Chondrocyte (in vitro differentiated cells): ENCODE data around the gene PRODH2. TPM values are rescaled to one million over a fixed set of nuclear protein-coding genes. Genes with fewer than 3 reads are reported as not detected.

ENCODE experiments used
- DNase-seq: peaks from one replicate; pipeline ENCODE4 v3.0.0; 2021; ENCODE audit warnings: mixed read lengths, low spot score
- H3K27ac Mint-ChIP-seq: one replicate; pipeline ENCODE4 v1.8.0; 2021; ENCODE audit warnings: mild to moderate bottlenecking, moderate library complexity, mixed read lengths; ENCODE audit not compliant: unreplicated experiment
- H3K27me3 Mint-ChIP-seq: 2 replicates; pipeline ENCODE4 v1.8.0; 2021; ENCODE audit warnings: low read depth, mixed read lengths
- H3K36me3 Mint-ChIP-seq: 2 replicates; pipeline ENCODE4 v1.8.0; 2021; ENCODE audit warnings: low read depth, mixed read lengths
- H3K4me1 Mint-ChIP-seq: 2 replicates; pipeline ENCODE4 v1.8.0; 2021; ENCODE audit warnings: low read depth, mild to moderate bottlenecking, mixed read lengths
- H3K4me3 Mint-ChIP-seq: one replicate; pipeline ENCODE4 v1.8.0; 2021; ENCODE audit warnings: mild to moderate bottlenecking, moderate library complexity, mixed read lengths; ENCODE audit not compliant: unreplicated experiment
- H3K9me3 Mint-ChIP-seq: 2 replicates; pipeline ENCODE4 v1.8.0; 2021; ENCODE audit warnings: low read depth, mixed read lengths
- CTCF ChIP-seq: fragments of 200-600 bp; sonication (generic); IDR thresholded peaks from 2 replicates; pipeline ENCODE4 v1.5.0; 2021; ENCODE audit warnings: antibody characterized with exemption, mild to moderate bottlenecking, moderate library complexity
- long read RNA-seq: library from polyadenylated mRNA; stranded (forward); transcript quantifications from one replicate; pipeline ENCODE4 v2.0.0, GENCODE V29; 2021
- total RNA-seq: library from RNA; stranded (reverse); gene quantifications from 3 replicates; pipeline ENCODE4 v1.2.1, GENCODE V29; 2021

Gene PRODH2
- total RNA-seq = not detected in 3 replicates
- long read RNA-seq = 0 reads

GRCh38 chr19:35812220-35813042 lies at the start of gene PRODH2:
TSS of gene PRODH2 (minus strand) at chr19:35812845. CDS start at chr19:35812805, 40 bp downstream.
- Mint-ChIP-seq H3K27me3 (peaks cover 32% of the 10 kb centered on the region), H3K4me3 (no peak within 1 kb of the TSS), H3K4me1 (no peaks in the 10 kb centered on the region), H3K27ac (no peak within 1 kb of the TSS), H3K36me3 (no peaks in the 10 kb centered on the region), H3K9me3 (no peaks in the 10 kb centered on the region)
- DNase-seq = no peak
- no peak for TF ChIP-seq CTCF

GRCh38 chr19:35861640-35862160 lies 49.1 kb upstream of the PRODH2 start:
- no peak overlapping the region for H3K4me3 Mint-ChIP-seq
- no peak overlapping the region for H3K27ac Mint-ChIP-seq
- no peak for DNase-seq
- TF ChIP-seq CTCF = no peak
- no peaks in the 10 kb centered on the region for H3K9me3 Mint-ChIP-seq
- H3K4me1 Mint-ChIP-seq = peaks cover 9% of the 10 kb centered on the region
- no peaks in the 10 kb centered on the region for H3K36me3 Mint-ChIP-seq
- peaks cover 65% of the 10 kb centered on the region for H3K27me3 Mint-ChIP-seq

- no peaks in the 10 kb centered on the region for H3K36me3 Mint-ChIP-seq
- H3K9me3 Mint-ChIP-seq = no peaks in the 10 kb centered on the region
- peaks cover 9% of the 10 kb centered on the region for H3K4me1 Mint-ChIP-seq
- peaks cover 60% of the 10 kb centered on the region for H3K27me3 Mint-ChIP-seq
- H3K4me3 Mint-ChIP-seq = peak overlapping the region; percentile 20
- no peak for TF ChIP-seq CTCF
- no peak overlapping the region for H3K27ac Mint-ChIP-seq
- no peak for DNase-seq
These were observed 48.4 kb upstream of the PRODH2 start for GRCh38 chr19:35860818-35861639.

- Mint-ChIP-seq H3K9me3 (no peaks in the 10 kb centered on the region), H3K4me1 (peaks cover 9% of the 10 kb centered on the region), H3K27ac (no peak overlapping the region), H3K4me3 (no peak overlapping the region), H3K27me3 (peaks cover 59% of the 10 kb centered on the region), H3K36me3 (no peaks in the 10 kb centered on the region)
- no peak for DNase-seq
- no peak for TF ChIP-seq CTCF
These were observed 47.8 kb upstream of the PRODH2 start for GRCh38 chr19:35860436-35860817.

- no peaks in the 10 kb centered on the region for H3K36me3 Mint-ChIP-seq
- peaks cover 63% of the 10 kb centered on the region for H3K27me3 Mint-ChIP-seq
- peaks cover 9% of the 10 kb centered on the region for H3K4me1 Mint-ChIP-seq
These were observed 46.8 kb upstream of the PRODH2 start for GRCh38 chr19:35859414-35859813.

More at GRCh38 chr19:35859414-35859813, 46.8 kb upstream of the PRODH2 start:
- no peak for DNase-seq
- no peaks in the 10 kb centered on the region for H3K9me3 Mint-ChIP-seq
- no peak overlapping the region for H3K27ac Mint-ChIP-seq
- H3K4me3 Mint-ChIP-seq = no peak overlapping the region
- TF ChIP-seq CTCF = no peak
